GM21737 (cell line): ENCODE results near the gene ZNF280B.
"Not testable (repeated sequence)": the region's sequence is repeated elsewhere in the genome, so short reads cannot be mapped to it uniquely, and the experiment has no call there.

Experiments used
- ATAC-seq: cut with Tn5 transposase; IDR thresholded peaks from one replicate; pipeline ENCODE4 v1.9.1; 2021; ENCODE audit warnings: mild to moderate bottlenecking, moderate library complexity; ENCODE audit not compliant: unreplicated experiment

ZNF280B gene

GRCh38 chr22:22512951-22513350, 4.4 kb upstream of the ZNF280B start:
- no peak for ATAC-seq

GRCh38 chr22:22510833-22511232, 2.3 kb upstream of the ZNF280B start:
- not testable (repeated sequence) for ATAC-seq

GRCh38 chr22:22509912-22510311, 1.4 kb upstream of the ZNF280B start:
- ATAC-seq: not testable (repeated sequence)

- ATAC-seq: no peak
Measured at GRCh38 chr22:22507743-22508273, 734 bp downstream of the ZNF280B start.

- ATAC-seq: no peak
Measured at GRCh38 chr22:22506736-22507135, 1.8 kb downstream of the ZNF280B start.

GRCh38 chr22:22498267-22498666, 10.3 kb downstream of the ZNF280B start:
- no peak for ATAC-seq

GRCh38 chr22:22491589-22491988, 17.0 kb downstream of the ZNF280B start:
- not testable (repeated sequence) for ATAC-seq

GRCh38 chr22:22488736-22489135, 19.8 kb downstream of the ZNF280B start:
- ATAC-seq: no peak

- ATAC-seq: no peak
Measured at GRCh38 chr22:22487869-22488597, 20.5 kb downstream of the ZNF280B start.

- no peak for ATAC-seq
Measured at GRCh38 chr22:22487059-22487458, 21.5 kb downstream of the ZNF280B start.

GRCh38 chr22:22486132-22486899, 22.2 kb downstream of the ZNF280B start:
- no peak for ATAC-seq

GRCh38 chr22:22485524-22485923, 23.0 kb downstream of the ZNF280B start:
- ATAC-seq: no peak

GRCh38 chr22:22484023-22484422, 24.5 kb downstream of the ZNF280B start:
- no peak for ATAC-seq

- ATAC-seq: no peak
Measured at GRCh38 chr22:22480940-22481339, 27.6 kb downstream of the ZNF280B start.

- no peak for ATAC-seq
Measured at GRCh38 chr22:22479999-22480532, 28.5 kb downstream of the ZNF280B start.

GRCh38 chr22:22479116-22479515, 29.4 kb downstream of the ZNF280B start:
- ATAC-seq: no peak

GRCh38 chr22:22478470-22478869, 30.1 kb downstream of the ZNF280B start:
- no peak for ATAC-seq

GRCh38 chr22:22474733-22475132, 33.8 kb downstream of the ZNF280B start:
- no peak for ATAC-seq

GRCh38 chr22:22471104-22471503, 37.4 kb downstream of the ZNF280B start:
- ATAC-seq: not testable (repeated sequence)

GRCh38 chr22:22469527-22469926, 39.0 kb downstream of the ZNF280B start:
- ATAC-seq: no peak

- not testable (repeated sequence) for ATAC-seq
Measured at GRCh38 chr22:22468794-22469469, 39.6 kb downstream of the ZNF280B start.
